DMS53 treated with DMSO at 0.1 percent for 48 hours (cell line): ENCODE measurements around the gene GAL3ST3.
"Not testable (repeated sequence)": the region's sequence is repeated elsewhere in the genome, so short reads cannot be mapped to it uniquely, and the experiment has no call there.

ENCODE experiments used
- DNase-seq: peaks from one replicate; lab custom pipeline; 2025; ENCODE audit not compliant: unreplicated experiment; lab: John Stamatoyannopoulos, UW

The GAL3ST3 gene, protein sequence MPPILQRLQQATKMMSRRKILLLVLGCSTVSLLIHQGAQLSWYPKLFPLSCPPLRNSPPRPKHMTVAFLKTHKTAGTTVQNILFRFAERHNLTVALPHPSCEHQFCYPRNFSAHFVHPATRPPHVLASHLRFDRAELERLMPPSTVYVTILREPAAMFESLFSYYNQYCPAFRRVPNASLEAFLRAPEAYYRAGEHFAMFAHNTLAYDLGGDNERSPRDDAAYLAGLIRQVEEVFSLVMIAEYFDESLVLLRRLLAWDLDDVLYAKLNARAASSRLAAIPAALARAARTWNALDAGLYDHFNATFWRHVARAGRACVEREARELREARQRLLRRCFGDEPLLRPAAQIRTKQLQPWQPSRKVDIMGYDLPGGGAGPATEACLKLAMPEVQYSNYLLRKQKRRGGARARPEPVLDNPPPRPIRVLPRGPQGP

DNA sequence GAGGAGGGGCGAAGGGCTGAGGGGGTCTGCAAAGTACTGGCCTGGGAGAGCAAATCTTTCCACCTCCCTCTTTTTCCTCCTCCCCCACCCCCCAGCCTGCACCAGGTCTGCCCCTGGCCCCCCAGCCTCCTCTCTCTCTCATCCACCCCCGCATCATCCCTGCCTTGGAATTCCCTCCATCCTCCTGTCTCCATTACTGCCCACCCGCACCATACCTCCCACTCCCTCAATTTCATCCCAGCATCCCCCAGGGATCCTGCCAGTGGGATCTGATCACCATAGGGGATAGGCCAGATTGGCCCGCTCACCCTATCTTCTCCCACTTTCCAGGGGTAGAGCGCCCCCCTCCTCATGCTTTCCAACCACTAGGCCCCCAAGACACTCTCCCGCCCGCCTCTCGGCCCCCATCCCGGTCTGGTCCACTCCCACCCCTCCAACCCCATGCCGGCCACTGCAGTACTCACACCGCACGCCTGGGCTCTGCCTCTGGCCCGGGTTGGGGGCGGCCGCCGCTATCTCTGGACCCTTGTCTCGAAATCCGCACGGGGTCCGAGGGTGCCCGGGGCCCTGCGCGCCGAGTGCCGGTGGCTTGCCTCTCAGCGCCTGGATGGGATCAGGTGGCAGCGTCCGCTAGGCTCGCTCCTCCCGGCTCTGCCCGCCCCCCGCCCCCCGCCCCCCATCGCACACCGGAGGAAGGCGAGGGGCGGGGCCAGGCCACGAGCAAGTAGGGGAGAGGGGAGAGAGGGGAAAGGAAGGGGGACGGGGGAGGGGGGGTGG lies at the start of gene GAL3ST3:
GAL3ST3 (minus strand) TSS at position 615 of the 777 bp plus-strand sequence. CDS start 3,746 bp downstream, outside the sequence.
- DNase-seq = no peak

DNA sequence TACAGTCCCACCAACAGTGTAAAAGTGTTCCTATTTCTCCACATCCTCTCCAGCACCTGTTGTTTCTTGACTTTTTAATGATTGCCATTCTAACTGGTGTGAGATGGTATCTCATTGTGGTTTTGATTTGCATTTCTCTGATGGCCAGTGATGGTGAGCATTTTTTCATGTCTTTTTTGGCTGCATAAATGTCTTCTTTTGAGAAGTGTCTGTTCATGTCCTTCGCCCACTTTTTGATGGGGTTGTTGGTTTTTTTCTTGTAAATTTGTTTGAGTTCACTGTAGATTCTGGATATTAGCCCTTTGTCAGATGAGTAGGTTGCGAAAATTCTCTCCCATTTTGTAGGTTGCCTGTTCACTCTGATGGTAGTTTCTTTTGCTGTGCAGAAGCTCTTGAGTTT lies 43.2 kb upstream of the GAL3ST3 start:
- DNase-seq = not testable (repeated sequence)

DNA sequence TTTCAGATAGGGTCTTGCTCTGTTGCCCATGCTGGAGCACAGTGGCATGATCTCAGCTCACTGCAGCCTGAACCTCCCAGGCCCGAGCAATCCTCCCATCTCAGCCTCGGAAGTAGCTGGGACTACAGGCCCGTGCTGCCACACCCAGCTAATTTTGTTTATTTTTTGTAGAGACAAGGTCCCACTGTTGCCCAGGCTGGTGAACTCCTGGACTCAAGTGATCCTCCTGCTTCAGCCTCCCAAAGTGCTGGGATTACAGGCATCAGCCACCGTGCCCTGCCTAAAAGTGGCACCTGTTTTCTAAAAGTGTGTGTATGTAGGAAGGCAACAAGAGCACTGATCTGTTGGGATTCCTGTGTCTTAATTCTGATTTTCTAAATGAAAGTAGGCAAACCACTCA lies 41.3 kb upstream of the GAL3ST3 start:
- DNase-seq = no peak

DNA sequence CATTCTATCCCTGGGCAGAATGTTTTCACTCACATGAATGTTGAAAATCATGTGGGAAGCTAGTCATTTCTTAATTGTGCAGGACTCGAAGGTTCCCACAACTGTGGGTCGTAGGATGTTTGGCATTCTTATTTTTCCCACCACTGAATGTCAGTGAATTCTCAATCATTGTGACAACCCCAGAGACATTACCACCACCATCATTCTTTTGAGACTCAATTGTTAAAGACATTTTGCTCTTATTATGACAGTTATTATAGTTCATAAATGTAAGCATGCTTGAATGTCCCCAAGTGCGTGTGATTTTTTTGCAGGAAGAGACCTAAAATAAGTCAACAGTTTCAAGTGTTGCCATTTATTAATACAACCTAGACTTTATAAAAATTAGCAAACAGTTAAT lies 40.1 kb upstream of the GAL3ST3 start:
- DNase-seq = no peak

DNA sequence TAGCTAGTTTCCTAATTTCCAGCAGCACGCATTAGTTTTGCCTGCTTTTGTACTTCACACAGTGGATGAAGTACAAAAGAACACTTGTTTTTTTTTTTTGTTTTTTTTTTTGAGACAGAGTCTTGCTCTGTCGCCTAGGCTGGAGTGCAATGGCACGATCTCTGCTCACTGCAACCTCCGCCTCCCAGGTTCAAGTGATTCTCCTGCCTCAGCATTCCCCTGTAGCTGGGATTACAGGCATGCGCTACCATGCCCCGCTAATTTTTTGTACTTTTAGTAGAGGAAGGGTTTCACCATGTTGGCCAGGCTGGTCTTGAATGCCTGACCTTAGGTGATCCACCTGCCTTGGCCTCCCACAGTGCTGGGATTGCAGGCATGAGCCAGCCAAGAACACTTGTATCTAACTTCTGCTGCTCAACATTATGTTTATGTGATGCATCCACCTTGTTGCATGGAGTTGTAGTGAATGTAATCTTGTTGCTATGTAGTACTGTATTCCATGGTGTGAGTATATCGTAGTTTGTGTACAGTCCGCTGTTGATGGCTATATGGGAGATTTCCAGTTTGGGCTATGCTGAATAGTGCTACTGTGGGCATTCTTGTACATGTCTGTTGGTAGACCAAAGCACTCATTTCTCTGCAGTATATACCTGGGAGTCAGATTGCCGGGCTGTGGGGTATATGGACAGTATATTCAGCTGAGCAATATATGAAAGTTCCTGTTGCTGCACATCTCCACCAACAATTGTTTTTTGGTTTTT lies 38.4 kb upstream of the GAL3ST3 start:
- no peak for DNase-seq

DNA sequence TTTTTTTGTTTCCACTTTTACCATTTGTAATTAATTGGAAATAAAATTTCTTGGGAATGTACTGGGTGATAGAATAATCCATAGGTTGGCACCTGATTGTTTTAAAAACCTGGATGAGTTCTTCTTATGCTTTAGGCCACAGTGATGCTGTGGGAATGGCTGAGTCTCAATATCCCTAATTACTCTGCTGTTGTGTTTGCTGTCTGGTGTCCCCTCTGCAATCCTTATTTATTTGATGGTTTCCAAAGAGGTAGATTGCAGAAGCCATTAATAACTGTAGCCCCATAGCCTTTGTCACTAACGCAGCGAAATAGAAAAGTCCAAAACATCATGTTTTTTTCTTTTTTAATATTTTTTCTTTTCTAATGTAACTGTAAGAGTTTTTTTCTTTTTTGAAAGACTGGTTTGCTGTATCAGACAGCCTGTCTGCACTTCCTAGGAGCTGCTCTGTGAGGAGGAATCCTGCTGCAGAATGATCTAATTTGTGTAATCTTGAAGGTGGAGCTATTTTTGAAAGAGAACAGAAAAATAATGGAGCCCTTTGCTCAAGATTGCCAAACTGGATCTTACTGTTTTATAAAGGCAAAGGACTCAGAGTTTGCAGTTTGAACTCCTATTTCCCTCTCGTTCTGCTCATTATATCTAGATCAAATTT lies 36.0 kb upstream of the GAL3ST3 start:
- no peak for DNase-seq

DNA sequence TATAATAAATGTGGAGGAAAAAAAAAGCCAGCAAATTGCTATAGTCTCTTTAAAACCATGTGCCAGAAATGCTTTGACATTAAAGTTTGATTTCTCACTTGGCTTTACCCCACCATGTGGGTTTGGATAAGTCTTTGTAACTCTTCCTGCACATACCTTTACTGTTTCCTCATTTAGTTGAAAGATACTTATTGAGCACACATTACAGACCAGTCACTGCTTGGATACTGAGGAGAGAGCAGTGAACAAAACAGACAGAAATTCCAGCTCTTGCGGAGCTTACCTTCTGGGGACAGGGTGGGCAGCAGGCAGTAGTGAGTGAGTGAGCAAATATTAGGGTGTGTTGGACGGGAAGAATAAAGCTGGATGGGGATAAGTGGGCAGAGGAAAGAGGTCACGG lies 34.8 kb upstream of the GAL3ST3 start:
- no peak for DNase-seq

DNA sequence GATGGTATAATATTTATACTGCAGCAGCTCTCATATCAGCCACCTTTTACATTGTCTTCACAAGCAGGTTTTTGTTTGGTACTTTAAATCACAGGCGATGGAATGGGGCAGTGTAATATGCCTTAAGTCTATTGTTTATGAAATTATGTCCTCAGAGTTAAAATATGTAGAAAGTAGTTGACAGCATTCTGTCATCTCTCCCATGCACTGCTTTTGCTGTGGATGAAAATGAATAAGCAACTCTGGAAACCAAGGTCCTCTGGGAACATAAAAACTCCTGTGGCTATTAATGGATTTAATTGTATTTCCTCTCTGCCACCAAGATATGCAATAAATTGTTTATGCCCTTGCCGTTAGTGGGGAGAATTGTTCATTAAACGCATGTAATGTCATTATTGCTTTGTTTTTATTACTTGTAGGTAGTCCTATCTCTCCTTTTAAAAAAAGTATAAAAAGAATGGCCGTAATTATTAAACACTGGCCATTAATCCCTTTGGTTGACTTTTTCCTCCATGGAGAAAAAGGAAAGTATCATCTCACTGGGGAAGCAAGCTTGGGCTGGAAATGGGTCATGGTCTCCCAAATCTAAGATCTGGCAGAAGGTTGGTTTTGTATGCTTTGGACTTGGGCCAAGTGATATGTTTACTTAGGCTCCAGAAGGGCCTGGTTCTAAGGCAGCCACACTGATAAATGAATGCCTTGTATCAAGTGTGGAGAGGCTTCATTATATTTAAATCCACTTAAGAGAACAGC lies 34.2 kb upstream of the GAL3ST3 start:
- peak; percentile 48 for DNase-seq

DNA sequence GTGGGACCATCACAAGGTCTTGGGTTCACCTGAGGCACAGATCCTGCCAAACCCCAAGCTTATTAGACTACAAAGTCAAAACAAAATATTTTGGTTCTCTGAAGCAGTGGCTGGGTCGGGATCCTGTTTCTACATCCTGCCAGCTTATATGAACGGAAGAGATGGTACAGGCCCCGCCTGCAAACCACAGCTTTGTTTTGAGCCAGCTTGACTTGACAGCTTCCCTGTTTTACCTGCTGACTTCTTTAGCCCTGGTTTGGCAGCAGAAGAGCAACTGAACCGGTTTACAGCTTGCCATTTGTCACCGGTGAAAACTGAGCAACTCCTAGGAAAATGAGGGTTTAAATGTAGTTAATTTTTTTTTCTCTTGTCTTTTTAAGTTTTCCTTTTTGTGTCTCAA lies 32.5 kb upstream of the GAL3ST3 start:
- DNase-seq = peak; percentile 24

DNA sequence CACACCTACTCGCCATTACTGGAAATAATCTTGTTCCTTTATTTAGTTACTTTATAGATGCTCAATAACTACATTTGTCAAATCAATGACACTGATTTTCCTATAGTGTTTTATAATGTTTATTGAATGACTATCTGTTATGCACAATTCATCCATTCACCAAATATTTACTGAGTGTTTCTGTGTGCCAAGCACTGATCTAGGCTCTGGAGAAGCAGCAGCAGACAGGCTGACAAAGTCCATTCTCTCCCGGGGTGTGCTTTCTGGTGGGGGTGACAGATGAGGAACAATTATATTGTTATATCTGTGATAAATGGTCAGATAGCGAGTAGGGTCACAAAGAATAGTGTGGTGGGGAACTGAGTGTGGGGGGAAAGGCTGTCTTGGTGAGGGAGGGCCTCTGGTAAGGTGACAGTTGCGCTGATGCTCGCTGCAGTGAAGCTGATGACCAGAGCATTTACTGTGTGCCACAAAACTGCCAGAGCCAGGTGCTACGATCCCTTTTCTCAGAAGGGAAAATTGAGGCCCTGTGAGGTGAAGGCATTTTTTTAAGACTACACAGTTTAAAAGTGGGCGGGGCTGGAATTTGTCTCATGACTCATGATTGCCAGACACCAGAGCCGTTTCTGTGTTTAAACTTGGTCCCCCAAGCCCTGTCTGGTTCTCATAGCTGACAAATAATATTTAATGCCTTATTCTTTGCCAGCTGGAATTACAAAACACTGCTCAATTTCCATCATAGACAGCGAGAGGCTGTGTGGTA lies 31.3 kb upstream of the GAL3ST3 start:
- DNase-seq = no peak

DNA sequence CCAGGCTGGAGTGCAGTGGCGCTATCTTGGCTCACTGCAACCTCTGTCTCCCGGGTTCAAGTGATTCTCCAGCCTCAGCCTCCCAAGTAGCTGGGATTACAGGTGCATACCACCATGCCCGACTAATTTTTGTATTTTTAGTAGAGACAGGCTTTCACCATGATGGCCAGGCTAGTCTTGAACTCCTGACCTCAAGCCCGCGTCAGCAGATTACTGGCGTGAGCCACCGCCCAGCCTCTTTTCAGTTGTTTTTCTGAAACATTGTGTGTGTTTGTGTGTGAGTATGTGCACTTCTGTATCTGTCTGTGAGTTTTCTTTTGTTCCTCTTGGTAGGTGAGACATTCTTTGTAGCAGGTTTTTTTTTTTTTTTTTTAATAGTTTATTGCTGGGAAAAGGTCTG lies 30.0 kb upstream of the GAL3ST3 start:
- not testable (repeated sequence) for DNase-seq

DNA sequence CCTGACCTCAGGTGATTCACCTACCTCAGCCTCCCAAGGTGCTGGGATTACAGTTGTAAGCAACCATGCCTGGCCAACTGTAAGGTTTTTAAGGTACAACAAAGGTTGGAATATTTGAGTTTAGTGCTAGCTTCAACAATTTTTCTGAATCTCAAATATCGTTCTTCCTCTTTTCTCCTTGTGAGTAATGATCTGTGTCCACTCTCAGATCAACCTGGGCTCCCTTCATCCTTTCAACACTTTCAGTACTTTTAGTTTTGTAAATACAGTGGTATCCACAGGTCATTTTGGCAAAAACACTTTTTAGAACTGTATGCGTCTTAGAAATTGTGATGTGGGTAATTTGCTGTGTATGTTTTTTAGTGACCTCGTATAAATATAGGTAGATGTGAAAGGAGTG lies 29.0 kb upstream of the GAL3ST3 start:
- no peak for DNase-seq

DNA sequence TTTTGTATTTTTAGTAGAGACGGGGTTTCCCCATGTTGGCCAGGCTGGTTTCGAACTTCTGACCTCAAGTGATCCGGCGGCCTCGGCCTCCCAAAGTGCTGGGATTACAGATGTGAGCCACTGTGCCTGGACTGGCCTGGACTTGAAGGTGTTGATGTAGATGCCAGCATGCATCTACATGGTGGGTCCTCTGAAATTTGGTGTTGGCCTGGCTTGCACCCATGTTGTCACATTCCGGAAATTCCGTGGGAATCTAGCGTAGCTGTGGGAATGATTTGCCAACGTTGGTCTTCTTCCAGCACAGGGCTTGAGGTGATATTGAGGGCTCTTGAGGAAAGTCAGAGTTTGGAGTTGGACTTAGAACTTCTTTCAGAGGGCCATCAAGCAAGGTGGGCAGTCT lies 27.6 kb upstream of the GAL3ST3 start:
- DNase-seq = no peak

DNA sequence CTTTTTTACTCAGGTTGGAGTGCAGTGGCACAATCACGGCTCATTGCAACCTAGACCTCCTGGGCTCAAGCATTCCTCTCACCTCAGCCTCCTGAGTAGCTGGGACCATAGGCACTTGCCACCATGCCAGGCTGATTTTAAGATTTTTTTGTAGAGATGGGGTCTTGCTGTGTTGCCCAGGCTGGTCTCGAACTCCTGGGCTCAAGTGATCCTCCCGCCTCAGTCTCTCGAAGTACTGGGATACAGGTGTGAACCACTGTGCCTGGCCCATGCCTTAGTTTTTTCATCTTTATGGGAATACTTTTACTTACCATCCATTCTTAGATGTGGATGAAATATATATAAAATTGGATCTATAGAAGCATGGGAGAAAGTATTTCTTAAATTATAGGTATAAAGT lies 26.3 kb upstream of the GAL3ST3 start:
- no peak for DNase-seq

DNA sequence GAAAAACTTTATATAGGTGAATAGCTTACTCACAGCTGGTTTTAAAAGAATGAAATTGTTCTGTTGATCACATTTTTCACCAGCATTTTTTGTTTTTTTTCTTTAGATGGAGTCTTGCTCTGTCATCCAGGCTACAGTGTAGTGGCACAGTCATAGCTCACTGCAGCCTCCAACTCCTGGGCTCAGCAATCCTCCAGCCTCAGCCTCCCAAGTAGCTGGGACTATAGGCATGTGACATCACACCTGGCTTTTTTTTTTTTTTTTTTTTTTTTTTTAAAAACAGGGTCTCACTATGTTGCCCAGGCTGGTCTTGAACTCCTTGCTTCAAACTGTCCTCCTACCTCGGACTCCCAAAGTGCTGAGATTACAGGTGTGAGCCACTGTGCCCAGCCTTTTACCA lies 24.7 kb upstream of the GAL3ST3 start:
- DNase-seq = no peak

DNA sequence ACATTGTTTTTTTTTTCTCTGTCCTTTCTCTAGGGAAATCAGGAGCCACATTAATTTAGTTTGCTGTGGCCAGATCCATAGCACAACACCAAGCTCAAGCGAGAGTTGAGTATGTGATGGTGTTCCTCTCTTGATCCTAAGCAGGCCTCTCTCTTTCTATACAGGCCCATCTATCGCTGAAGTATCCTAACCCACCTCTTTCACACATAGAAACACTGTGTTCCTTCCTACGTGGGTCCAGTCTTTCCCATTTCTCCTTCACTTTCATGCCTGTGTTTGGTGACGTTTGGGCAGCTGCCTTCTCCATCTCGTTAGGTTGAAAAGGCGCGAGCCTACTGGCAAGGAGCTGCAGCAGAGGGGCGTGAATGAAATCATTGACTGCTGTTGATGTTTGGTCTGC lies 23.6 kb upstream of the GAL3ST3 start:
- no peak for DNase-seq

DNA sequence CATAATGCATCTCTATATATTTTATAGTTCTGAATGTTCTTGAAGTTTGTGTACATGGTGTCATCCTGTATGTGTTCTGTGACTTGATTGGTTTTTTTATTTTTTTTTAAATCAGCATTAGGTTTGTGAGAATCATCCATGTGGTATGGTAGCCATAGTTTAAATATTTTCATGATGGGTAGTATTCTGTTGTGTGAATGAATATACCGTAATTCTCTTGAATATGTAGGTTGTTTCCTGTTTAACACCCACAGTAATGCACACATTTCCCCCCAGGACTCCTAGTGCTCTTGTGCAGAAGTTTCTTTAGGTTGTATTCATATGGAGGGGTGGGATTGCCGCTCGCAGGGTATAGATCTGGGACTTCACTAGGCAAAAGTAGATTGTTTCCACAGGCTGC lies 23.1 kb upstream of the GAL3ST3 start:
- no peak for DNase-seq

DNA sequence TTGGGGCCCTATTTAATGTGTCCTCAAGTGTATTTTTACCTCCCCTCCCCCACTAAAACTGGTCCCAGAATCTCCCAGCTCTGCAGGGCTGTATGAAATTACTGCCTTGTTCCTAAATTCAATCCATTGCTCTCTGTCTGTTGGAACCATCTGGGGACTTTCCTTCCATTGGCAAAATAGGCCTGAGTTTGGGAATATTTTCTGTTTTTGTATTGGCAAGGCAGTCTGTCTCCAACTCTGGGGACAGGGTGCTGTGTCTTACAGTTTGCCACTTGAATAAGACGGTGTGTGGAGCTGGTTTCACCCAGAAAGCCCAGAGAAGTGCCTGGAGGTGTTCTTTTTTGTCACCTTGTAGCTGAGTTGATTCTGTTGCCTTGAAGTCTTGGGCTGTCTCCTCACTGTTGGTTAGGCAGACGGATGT lies 22.4 kb upstream of the GAL3ST3 start:
- DNase-seq = no peak

DNA sequence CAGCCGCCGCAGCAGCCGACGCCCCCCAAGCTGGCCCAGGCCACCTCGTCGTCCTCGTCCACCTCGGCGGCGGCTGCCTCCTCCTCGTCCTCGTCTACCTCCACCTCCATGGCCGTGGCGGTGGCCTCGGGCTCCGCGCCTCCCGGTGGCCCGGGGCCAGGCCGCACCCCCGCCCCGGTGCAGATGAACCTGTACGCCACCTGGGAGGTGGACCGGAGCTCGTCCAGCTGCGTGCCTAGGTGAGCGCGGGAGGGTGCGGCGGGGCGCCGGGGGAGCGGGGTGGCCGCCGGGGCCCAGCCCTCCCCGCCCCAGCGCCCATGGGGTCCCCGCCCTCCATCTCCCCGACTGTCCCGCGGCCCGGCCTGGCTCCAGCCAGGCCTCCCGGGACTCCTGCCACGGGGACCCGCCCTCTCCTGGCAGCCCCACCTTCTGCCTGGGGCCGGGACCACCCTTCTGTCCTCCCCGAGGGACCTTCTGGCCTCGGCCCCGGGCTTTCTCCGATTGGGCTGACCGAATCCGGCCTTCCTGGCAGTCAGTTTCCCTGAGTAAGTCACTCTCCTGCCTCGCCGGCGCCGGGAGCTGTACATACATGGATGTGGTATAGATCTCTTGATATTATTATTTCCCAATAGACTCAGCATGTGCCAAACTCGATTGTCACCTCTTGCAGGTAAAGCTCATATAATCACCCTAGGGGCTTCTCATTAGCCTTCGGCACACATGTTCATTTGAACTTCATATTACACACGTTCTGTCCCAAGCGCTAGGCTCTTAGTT lies 21.8 kb upstream of the GAL3ST3 start:
- DNase-seq = peak; percentile 10
